Head of caudate nucleus (tissue), 42 donors: ENCODE results near the gene PVALEF.

Experiments
- DNase-seq, 42 donors: peaks; one replicate each; pipeline versions ENCODE4 v3.0.0 to v3.0.0-alpha.2; 2020 to 2021; ENCODE audit warnings: mixed read lengths in 7 of 42
- intact Hi-C: fragments of 100-400 bp; cut with DNase I; formaldehyde crosslinking; loops from one replicate; pipeline ENCODE4 v1.15.0; 2022

The PVALEF gene

GRCh38 chr17:81171941-81172340 is 6.6 kb downstream of the PVALEF start:
- intact Hi-C loops: no loop called here
- DNase-seq: no peak

DNA sequence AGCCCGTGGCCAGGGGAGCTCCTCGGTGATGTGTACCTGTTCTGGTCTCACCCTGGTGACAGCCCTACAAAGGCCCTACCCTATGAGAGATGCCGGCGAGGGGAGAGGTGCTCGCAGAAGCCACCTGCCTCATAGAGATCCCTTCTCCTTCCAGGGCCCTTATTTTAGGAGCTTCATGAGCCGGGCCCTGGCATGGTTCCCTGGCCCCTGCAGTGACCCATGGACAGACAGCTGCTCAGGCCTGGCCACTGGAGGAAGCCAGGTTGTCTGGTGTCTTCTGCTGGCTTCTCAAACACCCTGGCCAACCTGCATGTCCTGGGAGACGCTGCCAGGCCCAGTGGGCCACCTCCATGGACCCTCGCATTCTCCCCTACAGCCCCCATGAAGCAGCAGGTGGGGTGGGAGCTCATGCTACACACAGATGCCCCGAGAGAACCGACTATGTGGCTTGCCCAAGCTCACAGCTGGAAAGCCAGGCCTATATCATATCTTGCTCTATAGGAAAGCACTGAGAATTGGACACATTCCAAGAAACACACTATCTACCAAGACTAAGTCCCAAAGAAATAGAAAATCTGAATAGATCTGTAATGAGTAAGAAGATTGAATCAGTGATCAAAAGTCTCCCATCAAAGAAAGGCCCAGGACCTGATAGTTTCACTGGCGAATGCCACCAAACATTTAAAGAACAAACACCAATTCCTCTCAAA is 7.9 kb downstream of the PVALEF start:
- intact Hi-C loops: no loop called here

DNA sequence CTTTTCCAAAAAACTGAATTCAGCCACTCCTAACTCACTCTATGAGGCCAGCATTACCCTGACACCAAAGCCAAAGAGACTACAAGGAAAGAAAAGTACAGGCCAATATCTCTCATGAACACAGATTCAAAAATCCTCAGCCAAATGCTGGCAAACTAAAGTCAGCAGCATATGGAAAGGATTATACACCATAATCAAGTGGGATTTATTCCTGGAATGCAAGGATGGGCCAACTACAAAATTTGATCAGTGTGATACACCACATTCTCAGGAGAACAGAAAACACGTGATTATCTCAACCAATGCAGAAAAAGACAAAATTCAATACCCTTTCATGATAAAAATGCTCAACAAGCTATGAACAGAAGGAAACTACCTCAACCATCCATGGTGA is 8.5 kb downstream of the PVALEF start:
- intact Hi-C loops: no loop called here
- no peak for DNase-seq

More for the DNA sequence above, 7.9 kb downstream of the PVALEF start:
- no peak for DNase-seq

DNA sequence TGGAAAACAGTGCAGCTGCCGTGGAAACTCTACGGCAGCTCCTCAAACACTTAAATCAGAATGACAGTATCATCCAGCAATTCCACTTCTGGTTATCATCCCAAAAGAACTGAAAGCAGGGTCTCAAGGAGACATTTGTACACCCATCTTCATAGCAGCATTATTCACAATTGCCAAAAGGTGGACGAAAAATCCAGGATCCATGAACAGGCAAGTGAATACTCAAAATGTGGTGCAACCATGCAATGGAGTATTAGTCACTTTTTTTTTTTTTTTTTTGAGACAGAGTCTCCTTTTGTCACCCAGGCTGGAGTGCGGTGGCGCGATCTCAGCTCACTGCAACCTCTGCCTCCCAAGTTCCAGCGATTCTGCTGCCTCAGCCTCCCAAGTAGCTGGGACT is 11.4 kb downstream of the PVALEF start:
- no peak for DNase-seq
- intact Hi-C loops: no loop called here

DNA sequence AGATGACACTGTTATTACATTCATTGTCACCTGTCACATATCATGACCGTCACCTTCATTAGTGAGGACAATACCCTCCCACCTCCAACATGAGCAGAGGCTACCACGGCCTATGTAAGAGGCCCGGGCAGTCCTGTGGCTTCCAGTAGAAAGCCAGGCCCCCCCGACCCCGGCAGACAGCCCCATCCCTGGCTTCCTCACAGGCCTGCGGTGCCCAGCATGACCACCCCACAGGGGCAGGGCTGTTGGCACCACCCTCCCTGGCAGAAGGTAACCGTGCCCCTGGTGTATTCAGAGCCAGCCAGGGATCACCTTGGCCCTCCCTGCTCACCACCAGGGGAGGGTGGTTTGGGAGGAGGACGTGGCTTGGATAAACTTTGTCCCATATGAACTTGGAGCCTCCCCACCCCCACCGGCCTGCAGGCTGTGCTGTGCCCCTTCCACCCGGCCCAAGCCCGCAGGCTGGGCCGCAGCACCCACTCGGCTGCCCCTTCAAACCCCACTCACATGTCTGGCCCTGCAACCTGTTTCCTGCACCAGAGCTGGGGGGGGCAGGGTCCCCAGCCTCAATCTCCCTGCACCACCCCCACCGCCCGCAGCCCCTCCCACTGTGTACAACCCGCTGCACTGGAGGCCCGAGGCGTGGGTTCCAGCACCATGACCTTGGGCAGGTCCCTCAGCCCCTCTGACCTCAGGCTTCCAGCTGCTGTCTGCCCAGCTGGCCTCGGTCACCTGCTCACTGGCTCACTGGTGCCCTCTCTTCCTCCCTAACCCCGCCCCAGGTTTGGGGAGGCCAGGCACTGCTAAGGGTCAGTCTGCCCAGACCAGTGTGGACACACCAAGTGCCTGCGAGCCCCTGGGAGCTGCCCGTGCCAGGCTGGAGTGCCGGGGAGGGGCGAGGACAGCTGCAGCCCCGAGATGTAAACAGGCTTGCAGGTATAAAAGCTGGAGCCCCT is 13.1 kb downstream of the PVALEF start:
- intact Hi-C loops: no loop called here
- no peak for DNase-seq

DNA sequence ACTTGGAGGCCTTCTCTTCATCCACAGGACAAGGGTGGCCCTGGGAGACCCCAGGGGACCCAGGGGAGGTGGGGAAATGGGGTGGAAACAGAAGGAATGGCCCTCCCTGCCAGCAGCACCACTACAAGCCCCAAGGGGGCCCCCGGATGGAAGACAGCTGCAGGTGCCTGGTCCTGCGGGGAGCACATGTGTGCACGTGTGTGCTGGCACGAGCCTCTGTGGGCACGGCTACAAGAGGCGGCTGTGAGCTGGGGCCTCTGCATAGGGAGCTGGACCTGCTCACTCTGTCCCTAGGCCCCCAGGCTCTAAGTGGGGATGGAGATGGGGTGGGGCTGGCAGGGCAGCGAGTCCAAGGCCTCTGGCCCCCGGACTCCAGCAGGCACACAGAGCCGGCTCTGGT is 13.9 kb downstream of the PVALEF start:
- intact Hi-C loops: no loop called here
- DNase-seq: no peak

GRCh38 chr17:81179861-81180260 is 14.6 kb downstream of the PVALEF start:
- intact Hi-C loops: no loop called here
- no peak for DNase-seq

GRCh38 chr17:81180836-81181810 is 15.8 kb downstream of the PVALEF start:
- DNase-seq: no peak
- intact Hi-C loops: no loop called here

DNA sequence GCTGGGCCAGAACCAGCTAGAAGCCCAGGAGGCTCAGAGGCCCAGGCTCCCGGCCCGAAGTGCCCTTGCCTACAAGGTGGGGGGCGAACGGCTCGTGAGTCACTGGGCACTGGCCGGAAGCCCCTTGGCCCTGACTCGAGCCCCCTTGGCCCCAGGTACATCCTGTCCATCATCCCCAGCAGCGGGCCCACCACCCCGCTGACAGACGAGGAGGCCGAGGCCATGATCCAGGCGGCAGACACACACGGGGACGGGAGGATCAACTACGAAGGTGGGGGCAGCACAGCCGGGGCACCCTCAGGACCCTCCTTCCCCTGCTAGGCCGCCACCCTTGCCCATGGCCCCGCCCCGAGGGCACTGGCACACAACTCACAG is 16.5 kb downstream of the PVALEF start:
- intact Hi-C loops: no loop called here
- DNase-seq: no peak

- DNase-seq: no peak
- intact Hi-C loops: no loop called here
Observed at GRCh38 chr17:81182596-81182995, 17.3 kb downstream of the PVALEF start.

- no peak for DNase-seq
- intact Hi-C loops: no loop called here
Observed at GRCh38 chr17:81183316-81183715, 18.0 kb downstream of the PVALEF start.

DNA sequence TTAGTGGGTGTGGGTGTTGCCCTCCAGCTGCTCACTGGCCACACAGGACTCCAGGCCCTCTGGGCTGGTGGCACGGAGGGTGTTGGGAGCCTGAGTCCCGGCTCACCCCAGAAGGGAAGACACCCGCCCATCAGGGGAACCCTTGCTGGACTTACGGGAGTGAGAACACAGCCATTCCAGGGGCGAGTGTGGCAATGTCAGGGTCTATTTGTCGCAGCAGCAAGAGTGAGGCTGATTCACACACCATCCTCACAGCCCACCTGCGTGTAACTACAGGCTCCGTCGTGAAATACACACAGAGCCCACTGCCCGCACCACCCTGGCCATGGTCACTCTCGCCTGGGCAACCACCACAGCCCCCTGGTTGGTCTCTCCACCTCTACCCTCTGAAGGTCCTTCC is 18.5 kb downstream of the PVALEF start:
- no peak for DNase-seq
- intact Hi-C loops: no loop called here

DNA sequence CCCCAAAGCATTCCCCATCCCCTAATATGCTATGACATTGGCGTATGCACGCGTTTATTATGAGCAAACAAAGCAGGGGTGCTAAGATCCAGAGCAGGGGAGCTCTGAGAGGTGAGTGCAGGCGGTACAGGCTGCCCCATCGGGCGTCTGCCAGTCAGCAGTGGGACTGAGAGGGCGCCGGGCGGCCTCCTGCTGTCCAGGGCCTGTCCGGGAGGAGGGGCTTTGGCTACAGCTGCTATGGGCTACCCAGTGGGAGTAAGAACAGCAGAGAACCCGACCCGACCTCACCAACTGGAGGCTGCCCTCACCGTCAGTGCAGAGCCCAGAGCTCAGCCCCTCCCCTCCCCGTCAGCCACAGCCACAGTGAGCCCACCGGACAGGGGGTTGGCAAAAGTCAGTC is 19.2 kb downstream of the PVALEF start:
- DNase-seq: no peak

GRCh38 chr17:81186203-81186602 is 20.9 kb downstream of the PVALEF start:
- intact Hi-C loops: no loop called here
- no peak for DNase-seq

More for the DNA sequence above, 19.2 kb downstream of the PVALEF start:
- intact Hi-C loops: no loop called here

- DNase-seq: no peak
- intact Hi-C loops: no loop called here
Observed at GRCh38 chr17:81187120-81187519, 21.8 kb downstream of the PVALEF start.

- DNase-seq: no peak
- intact Hi-C loops: no loop called here
Observed at GRCh38 chr17:81187586-81188490, 22.5 kb downstream of the PVALEF start.

DNA sequence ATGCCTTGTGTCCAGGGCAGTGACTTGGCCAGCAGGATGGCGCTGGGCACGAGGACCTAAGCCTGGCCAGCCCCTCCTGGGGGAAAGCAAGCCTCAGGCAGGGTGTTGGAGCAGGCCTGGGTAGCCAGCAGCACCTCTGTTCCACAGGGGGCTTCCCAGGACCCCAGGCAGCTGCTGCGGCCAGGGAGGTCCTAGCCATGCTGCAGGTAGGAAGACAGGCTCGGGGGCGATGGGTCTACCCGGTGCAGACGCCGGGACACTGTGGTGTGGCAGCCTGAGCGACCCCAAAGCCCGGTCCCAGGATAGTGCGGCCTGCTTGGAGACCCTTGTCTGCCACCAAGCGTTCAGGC is 23.2 kb downstream of the PVALEF start:
- no peak for DNase-seq
- intact Hi-C loops: no loop called here

DNA sequence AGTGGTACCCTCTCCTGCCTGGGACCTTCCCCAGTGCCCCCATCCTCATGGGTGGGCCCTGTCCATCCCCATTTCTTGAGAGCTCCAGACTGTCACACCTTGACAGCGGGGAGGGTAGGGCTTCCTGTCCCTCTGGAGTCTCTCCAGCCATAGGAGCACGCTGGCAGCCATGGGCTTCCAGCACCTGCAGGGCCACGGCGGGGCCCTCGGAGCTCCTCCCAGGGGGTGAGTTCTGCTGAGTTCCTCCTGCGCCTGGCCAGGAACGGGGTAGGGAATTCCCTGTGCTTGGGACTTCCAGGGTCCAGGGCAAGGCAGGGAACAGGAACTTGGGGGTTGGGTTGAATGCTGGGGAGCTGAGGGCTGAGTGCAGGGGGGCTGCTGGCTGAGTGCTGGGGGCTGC is 23.7 kb downstream of the PVALEF start:
- intact Hi-C loops: no loop called here
- DNase-seq: no peak
